GM10248 (cell line): ENCODE results near the gene SLC25A29.

Experiments used
- CTCF ChIA-PET: fragments of 300-600 bp; sonication (Branson Sonifier 250); formaldehyde crosslinking; extraction: SDS; loops from one replicate; lab custom pipeline; 2021; ENCODE audit warnings: antibody characterized with exemption; lab: Yijun Ruan, JAX
- POLR2A ChIA-PET: fragments of 350-650 bp; sonication (Branson Sonifier 250); formaldehyde crosslinking; extraction: SDS; loops from one replicate; lab custom pipeline; 2020; ENCODE audit warnings: antibody characterized with exemption; lab: Yijun Ruan, JAX
- DNase-seq: peaks from one replicate; pipeline ENCODE4 v3.0.0; 2012; ENCODE audit errors: extremely low spot score
- CTCF ChIP-seq: IDR thresholded peaks from 2 replicates; pipeline ENCODE4 v1.5.1; 2012; ENCODE audit warnings: mild to moderate bottlenecking, low read depth; ENCODE audit errors: extremely low read depth, missing control alignments, control extremely low read depth

The SLC25A29 gene

GRCh38 chr14:100296106-100296651, 10.1 kb downstream of the SLC25A29 start:
- ChIA-PET CTCF (interaction anchor here (1.0 to 9.7 kb wide), 4 partner anchors 11 to 65 kb away, joined by 3 to 121 read pairs (median 4); no protein-coding TSS in a partner anchor), POLR2A (no interaction called here)
- no peak for DNase-seq
- no peak for TF ChIP-seq CTCF

- TF ChIP-seq CTCF: no peak
- POLR2A ChIA-PET: no interaction called here
- DNase-seq: no peak
- CTCF ChIA-PET: interaction anchor here (1.0 to 9.7 kb wide), 4 partner anchors 7 to 66 kb away, joined by 3 to 121 read pairs (median 4); no protein-coding TSS in a partner anchor
Observed at GRCh38 chr14:100295376-100296105, 10.7 kb downstream of the SLC25A29 start.

GRCh38 chr14:100294963-100295330, 11.3 kb downstream of the SLC25A29 start:
- POLR2A ChIA-PET: interaction anchor here (0.5 kb wide), 1 partner anchor 22 kb away, joined by 3 read pairs; no protein-coding TSS in a partner anchor
- no peak for TF ChIP-seq CTCF
- DNase-seq: no peak
- CTCF ChIA-PET: interaction anchor here (1.3 to 9.7 kb wide), 5 partner anchors 8 to 89 kb away, joined by 3 to 121 read pairs (median 4); no protein-coding TSS in a partner anchor

GRCh38 chr14:100294213-100294962, 11.9 kb downstream of the SLC25A29 start:
- no peak for TF ChIP-seq CTCF
- DNase-seq: no peak
- POLR2A ChIA-PET: interaction anchor here (0.5 kb wide), 1 partner anchor 22 kb away, joined by 3 read pairs; no protein-coding TSS in a partner anchor
- CTCF ChIA-PET: interaction anchor here (1.3 to 9.7 kb wide), 5 partner anchors 8 to 89 kb away, joined by 3 to 121 read pairs (median 4); no protein-coding TSS in a partner anchor

GRCh38 chr14:100293497-100294212, 12.6 kb downstream of the SLC25A29 start:
- DNase-seq: no peak
- no peak for TF ChIP-seq CTCF
- POLR2A ChIA-PET: no interaction called here
- CTCF ChIA-PET: interaction anchor here (1.3 to 9.7 kb wide), 5 partner anchors 8 to 90 kb away, joined by 3 to 121 read pairs (median 4); no protein-coding TSS in a partner anchor
